NCI-H524 (cell line): ENCODE measurements around the gene ZPBP.

ENCODE experiments used
- DNase-seq, 2 experiments: peaks; one replicate each; lab custom pipeline; 2025; lab: John Stamatoyannopoulos, UW

ZPBP gene, protein sequence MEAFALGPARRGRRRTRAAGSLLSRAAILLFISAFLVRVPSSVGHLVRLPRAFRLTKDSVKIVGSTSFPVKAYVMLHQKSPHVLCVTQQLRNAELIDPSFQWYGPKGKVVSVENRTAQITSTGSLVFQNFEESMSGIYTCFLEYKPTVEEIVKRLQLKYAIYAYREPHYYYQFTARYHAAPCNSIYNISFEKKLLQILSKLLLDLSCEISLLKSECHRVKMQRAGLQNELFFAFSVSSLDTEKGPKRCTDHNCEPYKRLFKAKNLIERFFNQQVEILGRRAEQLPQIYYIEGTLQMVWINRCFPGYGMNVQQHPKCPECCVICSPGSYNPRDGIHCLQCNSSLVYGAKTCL

DNA sequence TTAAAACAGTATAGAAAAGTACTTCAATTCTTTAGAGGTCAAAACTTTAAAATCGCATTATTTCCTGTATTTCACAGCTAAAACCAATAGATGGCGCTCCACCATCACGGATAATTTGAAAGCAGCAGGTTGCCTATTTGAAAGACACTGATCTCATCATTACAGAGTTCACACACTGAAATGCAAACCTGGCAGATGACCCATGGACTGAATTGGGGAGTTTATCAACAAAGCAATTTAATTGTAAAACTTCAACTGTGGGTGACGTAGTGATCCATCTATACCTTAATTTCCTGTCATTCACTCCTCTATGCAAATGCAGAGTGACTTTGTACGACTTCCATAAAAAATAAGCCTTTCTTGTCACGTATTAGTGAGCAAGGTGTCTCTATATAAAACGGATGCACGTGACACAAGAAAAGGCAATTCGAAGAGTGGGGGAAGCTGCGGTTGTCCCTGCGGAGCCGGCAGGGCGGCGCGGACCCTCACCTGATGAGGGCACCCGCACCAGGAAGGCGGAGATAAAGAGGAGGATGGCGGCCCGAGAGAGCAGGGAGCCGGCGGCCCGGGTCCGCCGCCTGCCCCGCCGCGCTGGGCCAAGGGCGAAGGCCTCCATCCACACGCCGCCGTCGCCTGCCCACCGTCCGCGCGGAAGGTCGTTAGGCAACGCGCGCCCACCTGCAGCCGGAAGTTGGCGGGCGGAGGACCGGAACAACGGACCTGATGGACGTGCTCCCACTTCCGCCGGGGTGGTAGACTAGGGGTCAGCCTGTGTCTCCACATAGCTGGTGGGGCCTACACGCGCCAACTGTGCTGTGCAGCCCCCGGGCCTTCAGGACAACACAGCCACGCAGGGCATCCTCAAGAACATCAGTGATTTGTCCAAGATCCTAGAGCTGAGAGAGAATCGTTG, at the start of gene ZPBP:
ZPBP (minus strand) TSS at position 668 of the 913 bp plus-strand sequence; CDS start at position 616, 52 bp downstream.
- peak; percentile 36 to 66 for DNase-seq

DNA sequence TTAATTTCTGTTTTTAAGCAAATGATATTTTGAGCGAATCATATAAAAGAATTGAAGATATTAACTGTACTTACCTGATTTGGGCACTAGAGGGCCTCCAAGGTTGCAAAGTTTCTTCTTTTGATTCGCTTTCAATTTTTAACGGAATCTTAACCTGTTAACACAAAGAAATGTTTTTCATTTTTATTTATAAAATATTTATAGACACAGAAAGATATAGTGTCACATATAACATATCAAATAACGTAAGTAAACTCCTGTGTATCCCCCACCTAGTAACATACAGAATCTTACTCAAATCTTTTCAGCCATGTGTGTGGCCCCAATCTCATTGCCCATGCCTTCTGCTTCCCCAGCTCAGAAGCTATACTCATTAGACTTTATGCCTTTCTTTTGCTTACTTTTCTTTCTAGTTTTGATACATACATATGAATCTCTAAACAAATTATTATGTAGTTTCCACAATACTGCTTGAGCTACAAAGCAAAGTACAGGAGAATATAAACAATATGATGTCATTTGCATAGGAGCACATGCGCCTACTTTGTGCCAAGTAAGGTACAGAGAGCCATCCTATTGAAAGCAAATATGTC, 49.5 kb upstream of the ZPBP start:
- DNase-seq = peak in 1 of 2 experiments; percentile 42

DNA sequence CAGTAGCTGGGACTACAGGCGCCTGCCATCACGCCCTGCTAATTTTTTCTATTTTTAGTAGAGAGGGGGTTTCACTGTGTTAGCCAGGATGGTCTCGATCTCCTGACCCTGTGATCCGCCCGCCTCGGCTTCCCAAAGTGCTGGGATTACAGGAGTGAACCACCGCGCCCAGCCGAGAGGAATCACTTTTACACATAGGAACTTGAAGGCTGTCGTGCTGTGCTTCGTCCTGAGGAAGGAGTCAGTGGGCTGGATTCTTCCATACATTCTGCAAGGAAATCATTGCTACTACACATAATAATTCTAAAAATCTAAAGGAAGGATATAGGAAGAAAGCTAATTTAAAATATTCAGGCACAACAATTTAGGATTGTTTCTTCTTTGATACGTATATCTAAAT, 48.8 kb upstream of the ZPBP start:
- DNase-seq = no peak

DNA sequence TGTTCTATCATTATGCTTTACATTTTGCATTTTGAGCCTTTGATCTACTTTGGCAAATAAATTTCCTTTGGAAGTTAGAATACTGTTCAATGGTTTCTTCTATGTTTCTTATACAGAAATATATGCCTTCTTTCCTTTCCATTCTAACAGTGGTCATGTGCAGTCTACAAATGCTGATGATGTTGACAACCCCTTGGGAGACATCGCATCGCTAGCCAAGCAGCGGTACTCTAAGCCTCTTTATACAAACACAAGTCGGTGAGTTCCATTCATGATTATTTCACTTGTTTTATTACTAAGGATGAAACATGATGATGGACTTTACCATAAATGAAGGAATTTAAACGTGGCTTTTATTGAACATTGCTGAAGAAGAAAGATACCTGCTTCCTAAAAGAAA, 48.1 kb upstream of the ZPBP start:
- no peak for DNase-seq

DNA sequence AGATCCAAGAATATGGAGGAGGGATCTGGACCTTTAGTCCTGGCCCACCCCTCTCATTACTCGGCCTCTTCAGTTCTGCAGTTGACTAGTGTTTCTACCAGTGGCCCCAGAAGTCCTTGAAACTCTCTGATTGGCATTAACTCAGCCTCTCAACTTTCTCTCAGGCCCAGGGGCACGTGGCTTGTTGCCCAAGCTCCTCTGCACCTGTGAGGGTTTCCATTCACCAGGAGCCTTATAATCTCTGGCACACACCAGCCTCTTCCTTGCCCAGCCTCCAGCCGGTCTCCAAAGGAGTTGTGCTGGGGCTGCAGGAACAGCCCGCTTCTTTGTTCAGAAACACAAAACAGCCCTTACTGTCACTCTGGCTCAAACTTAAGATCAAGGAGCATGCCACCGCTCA, 47.6 kb upstream of the ZPBP start:
- DNase-seq = no peak

DNA sequence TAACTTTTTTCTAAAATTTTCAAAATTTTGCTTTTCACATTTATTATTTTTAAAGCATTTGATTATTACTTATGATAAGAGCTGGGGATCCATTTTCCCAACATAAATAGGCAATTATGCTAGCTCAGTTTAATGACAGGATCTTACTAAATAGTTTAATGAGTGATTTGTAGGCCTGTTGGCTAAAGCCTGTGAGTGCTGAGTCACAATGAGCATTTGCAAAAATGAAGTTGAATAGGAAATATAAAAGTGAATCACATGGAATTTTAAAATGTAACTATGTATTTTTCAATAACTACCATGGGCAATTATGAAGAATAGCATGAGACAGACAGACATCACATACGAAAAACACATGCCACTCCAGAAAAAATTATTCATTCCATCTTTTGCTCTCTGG, 45.1 kb upstream of the ZPBP start:
- no peak for DNase-seq

DNA sequence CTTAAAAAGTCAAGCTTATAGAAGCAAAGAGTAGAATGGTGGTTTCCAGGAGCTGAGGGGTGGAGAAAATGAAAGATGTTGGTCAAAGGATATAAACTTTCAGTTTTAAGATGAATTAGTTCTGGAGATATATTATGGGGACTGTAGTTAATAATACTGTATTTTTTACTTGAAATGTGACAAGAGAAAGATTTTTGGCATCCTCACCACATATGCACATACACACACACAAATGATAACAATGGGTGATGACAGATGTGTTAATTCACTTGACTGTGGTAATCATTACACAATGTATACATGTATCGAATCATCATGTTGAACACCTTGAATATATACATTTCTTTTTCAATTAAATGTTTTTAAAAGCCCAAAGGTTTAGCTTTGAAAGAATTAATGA, 32.7 kb upstream of the ZPBP start:
- no peak for DNase-seq

DNA sequence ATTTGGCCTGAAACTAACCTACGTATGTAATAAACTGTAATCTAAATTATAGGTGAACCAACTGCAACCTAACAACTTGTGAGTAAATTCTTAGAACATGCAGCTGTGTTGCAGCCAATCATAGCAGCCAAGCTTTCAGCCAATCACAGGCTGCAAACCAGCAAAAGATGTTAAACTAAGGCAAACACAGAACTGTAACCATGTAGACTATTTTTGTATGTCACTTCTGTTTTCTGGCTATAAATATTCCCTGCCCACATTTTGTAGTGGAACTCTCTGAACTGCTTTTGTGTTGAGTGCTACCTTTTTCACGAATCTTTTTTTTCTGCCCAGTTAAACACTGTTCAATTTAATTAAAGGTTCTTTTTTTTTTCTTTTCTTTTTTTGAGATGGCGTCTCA, 28.2 kb upstream of the ZPBP start:
- DNase-seq = no peak

DNA sequence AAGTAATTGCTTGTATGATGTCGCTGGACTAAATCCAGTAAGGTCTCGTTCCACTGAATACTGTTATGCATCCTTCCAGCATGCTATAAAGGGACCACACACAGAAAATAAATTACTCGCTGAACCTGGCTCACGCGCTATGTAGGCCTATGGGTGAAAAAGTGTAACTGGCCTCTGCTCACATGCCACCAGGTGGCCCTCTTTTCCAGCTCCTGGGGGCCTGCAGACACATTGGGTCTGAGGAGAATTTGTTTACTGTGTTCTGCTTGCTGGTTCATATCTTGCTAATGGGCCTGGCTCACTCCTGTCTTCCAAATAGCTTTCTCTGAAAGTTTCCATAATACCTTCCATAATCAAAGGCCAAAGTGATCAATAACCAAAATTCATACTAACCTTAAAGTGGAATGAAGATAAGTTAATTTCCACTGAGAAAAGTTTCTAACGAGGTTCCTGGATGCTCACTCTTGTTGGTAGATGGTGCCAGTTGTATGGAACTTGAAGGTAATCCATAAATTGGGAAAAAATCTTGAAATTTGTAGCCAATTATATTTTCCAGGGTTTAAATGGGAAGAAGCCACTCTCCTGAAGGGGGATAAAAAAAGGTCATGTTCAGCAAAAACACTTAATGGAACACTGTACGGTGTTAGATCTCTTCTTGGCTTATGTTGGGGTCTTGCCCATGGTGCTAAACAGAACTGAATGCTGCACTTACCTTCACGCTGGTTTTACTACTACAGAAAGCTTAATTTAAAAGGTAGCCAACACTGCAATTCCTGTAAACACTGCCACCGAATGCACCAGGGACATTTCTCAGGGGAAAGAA, 27.0 kb upstream of the ZPBP start:
- peak in 1 of 2 experiments; percentile 39 for DNase-seq

DNA sequence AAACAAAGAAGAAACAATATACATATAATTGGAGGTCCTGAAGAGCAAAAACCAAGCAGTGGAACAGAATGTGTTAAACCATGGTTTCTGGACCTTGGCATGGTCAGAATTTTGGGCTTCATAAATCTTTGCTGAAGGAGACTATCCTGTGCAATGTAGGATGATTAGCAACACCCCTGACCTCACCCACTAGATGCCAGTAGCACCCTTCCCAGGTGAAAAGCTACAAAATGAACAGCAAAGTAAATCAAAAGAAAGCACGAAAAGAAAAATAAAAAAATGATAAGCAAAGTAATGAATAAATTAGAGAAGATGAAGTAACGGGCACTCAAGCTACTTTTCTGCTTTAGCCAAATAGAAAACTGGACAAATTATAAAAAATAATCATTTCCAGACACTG, 19.2 kb upstream of the ZPBP start:
- no peak for DNase-seq

DNA sequence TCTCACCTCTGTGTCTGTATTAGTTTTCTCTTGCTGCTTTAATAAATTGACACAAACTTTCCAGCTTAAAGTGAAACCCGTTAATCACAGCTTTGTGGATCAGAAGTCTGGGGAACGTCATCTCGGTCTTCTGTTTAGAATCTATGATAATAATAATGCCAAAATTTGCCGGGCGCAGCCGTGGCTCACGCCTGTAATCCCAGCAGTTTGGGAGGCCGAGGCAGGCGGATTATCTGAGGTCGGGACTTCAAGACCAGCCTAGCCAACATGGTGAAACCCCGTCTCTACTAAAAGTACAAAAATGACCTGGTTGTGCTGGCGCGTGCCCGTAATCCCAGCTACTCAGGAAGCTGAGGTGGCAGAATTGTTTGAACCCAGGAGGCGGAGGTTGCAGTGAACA, 8.8 kb upstream of the ZPBP start:
- DNase-seq = no peak

DNA sequence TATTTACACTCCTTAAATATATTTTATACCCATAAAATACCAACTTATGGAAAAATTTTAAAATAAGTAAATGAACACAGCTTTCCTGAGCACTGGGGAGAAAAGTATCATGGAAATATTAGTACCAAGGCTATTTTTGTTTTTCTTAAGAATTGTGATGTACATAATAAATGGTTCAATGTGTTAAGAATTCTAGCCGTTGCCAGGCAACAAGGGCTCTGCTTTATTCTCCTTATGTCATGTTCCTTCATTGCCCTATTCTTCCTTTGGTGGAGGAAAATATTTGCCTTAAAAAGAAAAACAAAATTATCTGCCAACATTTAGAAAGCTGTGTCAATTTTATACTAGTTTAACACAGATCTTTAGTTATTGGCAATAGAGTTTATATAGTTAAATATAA, 2.6 kb upstream of the ZPBP start:
- peak in 1 of 2 experiments; percentile 10 for DNase-seq

DNA sequence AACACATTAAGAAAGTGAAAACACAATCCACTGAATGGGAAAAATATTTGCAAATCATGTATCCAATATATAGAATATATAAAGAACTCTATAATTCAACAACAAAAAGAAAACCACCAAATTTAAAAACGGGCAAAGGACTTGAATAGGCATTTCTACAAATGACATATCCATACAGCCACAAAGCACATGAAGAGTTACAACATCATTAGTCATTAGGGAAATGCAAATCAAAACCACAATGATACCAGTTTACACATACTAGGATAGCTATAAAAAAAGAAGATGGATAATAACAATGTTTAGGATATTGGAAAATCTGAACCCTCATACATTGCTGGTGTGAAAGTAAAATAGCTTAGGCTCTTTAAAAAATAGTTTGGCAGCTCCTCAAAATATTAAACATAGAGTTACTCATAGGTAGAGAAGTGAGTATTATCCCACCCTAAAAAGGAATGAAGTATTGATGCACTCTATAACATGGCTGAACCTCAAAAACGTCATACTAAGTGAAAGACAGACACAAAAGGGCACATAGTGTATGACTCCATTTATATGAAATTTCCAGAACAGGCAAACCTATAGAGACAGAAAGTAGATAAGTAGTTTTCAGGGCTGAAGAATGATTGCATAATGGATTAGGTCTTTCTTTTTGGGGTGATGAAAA, 4.5 kb downstream of the ZPBP start:
- no peak for DNase-seq

DNA sequence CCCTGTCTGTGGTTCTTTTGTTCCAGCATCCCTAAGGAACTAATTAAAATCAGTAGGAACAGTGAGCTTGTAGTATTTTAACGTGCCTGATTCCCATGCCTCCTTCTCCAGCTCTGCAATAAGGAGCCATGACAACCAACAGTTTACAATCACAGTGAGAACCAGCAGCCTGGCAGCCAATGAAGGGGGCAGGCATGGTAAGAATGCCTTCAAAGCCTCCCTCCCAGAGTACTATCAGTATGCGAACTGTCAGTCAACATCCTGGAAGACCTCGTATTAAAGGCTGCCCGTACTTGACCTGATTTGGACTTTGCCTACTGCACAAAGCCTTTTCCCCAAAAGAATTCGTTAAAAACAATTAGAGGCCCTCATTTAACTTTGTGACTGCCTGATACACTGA, 7.7 kb downstream of the ZPBP start:
- DNase-seq = no peak

DNA sequence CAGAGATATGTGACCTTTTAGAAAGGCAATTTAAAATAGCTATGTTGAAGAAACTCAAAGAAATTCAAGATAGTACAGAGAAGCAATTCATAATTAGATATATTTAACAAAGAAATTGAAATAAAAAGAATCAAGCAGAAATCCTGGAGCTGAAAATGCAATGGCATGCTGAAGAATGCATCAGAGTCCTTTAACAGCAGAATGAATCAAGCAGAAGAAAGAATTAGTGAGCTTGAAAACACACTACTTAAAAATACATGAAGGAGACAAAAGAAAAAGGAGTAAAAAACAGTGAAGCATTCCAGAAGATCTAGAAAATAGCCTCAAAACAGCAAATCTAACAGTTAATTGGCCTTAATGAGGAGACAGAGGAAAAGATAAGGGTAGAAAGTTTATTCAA, 20.0 kb downstream of the ZPBP start:
- DNase-seq = no peak

DNA sequence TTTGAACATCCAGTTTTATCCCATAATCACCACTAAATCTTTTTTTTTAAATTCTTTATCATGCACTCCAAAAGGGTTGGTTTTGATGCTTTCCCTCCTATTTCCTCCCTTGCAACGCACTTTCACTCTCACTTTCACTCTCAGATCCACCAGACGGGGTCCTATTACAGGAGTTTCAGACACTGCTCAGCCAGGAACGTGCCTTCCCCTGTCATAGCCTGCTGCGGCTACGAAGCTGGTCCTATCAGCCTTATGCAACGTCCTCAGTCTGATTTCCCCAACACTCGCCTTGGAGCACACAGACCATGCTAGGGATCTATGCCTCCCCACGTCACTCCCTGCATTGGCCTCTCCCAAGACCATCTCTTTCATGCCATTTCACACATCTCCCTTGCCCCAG, 23.4 kb downstream of the ZPBP start:
- DNase-seq = no peak

DNA sequence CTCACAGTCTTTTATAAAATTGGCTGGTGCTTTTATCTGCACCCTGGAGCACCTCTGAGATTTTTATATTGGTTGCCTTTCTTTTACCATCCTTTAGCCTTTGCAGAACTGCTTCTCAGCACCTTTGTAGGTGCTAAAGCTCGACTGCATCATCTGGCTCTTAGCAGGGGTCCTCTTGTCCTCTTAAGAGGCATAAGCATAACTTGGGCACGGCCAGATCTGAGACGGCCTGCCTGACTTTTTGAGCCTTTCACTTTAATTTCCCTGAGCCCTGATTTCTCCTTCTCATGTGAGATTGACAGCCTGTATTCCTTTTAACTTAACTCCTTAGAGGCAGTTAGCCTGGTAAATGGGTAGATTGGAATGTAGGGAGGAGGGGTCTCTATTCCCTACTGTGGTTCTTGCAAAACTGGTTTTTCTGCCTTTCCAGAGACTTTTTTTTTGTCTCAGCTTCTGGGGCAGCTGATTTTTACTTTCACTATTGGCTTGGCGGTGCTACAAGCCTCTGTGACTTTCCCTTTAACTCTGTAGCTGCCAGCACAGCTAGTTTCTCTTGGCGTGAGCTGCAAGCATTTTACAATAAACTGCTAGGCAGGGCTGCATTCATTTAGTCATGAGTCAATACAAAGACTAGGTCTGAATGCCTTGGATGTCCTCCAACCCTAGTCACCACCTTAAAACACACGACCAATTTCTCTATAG, 24.0 kb downstream of the ZPBP start:
- DNase-seq = peak in 1 of 2 experiments; percentile 6

DNA sequence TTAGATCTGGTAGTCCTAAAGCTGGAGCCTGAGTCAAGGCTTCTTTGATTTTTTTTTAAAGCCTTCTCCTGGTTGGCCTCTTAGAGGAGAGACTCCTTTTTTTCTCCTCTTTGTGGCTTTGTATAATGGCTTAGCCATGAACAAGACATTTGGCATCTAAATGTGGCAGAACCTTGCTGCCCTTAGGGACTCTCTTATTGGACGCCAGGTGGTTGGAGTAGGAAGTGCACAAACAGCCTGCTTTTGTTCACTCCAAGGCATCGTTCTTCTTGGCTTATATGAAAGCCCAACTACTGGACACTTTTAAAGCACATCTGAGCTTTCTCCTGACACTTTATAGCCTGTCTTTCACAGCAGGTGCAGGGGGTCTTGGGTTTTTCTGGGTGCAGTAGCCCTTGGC, 25.0 kb downstream of the ZPBP start:
- peak in 1 of 2 experiments; percentile 29 for DNase-seq

DNA sequence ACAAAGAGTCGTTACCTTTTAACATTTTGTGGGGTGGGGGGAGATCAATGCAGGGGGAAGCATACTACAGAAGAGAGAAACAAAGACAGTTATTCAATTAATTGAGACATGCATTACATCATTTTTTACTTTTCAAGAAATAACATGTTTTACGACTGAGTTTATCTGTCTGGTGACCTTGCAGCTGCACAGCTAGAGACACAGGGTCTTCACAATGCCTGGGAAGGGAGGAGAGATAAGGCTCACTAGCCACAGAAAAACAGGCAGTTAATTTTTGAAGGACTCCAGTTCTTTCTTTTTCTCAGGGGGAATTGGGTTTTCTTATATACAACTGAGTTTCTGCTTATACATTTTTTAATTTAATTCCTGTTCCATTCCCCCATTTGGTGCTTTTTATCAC, 30.1 kb downstream of the ZPBP start:
- no peak for DNase-seq

DNA sequence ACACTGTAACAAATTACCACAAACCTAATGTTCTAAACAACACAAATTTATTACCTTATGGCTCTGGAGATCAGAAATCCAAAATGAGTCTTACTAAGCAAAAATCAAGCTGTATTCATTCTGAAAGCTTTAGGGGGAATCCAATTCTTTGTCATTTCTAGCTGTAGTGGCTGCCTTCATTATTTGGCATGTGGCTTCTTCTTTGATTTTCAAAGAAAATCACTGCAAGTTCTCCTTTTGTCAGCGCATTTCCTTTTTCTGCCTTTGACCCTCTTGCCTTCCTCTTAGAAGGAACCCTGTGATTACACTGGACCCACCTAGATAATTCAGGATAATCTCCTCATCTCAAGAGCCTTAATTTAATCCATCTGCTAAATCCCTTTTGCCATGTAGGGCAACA, 36.9 kb downstream of the ZPBP start:
- peak in 1 of 2 experiments; percentile 25 for DNase-seq

DNA sequence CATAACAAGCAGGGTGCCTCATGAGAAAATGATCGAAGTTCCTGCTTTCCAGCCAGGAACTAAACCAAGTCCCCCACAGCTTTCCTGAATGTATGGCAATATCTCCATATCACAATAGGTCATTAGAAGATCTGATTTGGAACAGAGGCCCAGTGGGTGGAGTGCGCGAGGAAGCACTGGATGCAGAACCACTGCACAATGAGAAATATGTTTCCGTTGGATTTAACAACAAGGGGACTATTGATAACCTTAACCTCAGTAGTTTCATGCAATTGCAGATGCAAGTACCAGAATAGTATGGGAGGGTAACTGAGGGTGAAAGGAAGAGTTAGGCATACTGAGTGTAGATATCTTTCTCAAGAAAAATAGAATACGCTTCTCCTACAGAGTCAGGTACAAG, 45.3 kb downstream of the ZPBP start:
- DNase-seq = no peak
